Body of pancreas (tissue), 4 donors: Measurements from ENCODE around the gene AGPAT3. TPM values are rescaled to one million over a fixed set of nuclear protein-coding genes. Genes with fewer than 3 reads are reported as not detected.

Experiments used
- ATAC-seq: fragments of 150-250 bp; one replicate; pipeline ENCODE4 v1.9.1; 2016
- DNase-seq, 4 donors: peaks; one replicate each; pipeline ENCODE4 v3.0.0-alpha.2; 2019
- H3K27ac ChIP-seq, 4 donors: fragments of 200-600 bp; sonication (generic); 1 replicate in 3 of 4; 2 replicates in 1 of 4; pipeline versions ENCODE4 v1.5.1 to v1.6.1; 2016 to 2019; ENCODE audit warnings: mild to moderate bottlenecking in 1 of 4, mixed read lengths in 1 of 4, moderate library complexity in 1 of 4
- H3K27me3 ChIP-seq, 2 donors: fragments of 200-600 bp; sonication (generic); one replicate each; pipeline ENCODE4 v1.6.0; 2016; ENCODE audit warnings: mild to moderate bottlenecking in 1 of 2
- H3K36me3 ChIP-seq, 2 donors: fragments of 200-600 bp; sonication (generic); replicated peaks in 1 of 2; 2 replicates each; pipeline ENCODE4 v1.5.1; 2016; ENCODE audit warnings: low read depth in 2 of 2; ENCODE audit not compliant: insufficient read depth in 1 of 2
- H3K4me1 ChIP-seq: fragments of 200-600 bp; sonication (generic); one replicate; pipeline ENCODE4 v1.6.0; 2016
- H3K4me3 ChIP-seq, 2 donors: fragments of 200-600 bp; sonication (generic); 1 replicate in 1 of 2; 2 replicates in 1 of 2; pipeline ENCODE4 v1.5.1; 2016 to 2019
- H3K9me3 ChIP-seq, 3 donors: fragments of 200-600 bp; sonication (generic); 1 replicate in 2 of 3; 2 replicates in 1 of 3; pipeline ENCODE4 v1.5.1; 2016
- CTCF ChIP-seq, 7 experiments: fragments of 450-650 bp in 4 of 7; fragments of 200-600 bp in 3 of 7; sonication (generic) in 3 of 7; IDR thresholded peaks; one replicate each; pipeline ENCODE4 v1.5.1; 2016 to 2019; ENCODE audit warnings: antibody characterized with exemption in 7 of 7
- POLR2A ChIP-seq, 3 donors: fragments of 450-650 bp; IDR thresholded peaks; one replicate each; pipeline ENCODE4 v1.6.1; 2016; ENCODE audit warnings: antibody characterized with exemption in 3 of 3, mild to moderate bottlenecking in 2 of 3
- WGBS, 2 donors: methylation state at CpG; one replicate each; pipeline ENCODE4 v1.1.5; 2017; 5-methylcytosine and 5-hydroxymethylcytosine counted together
- intact Hi-C: fragments of 100-400 bp; cut with DNase I; formaldehyde crosslinking; loops from one replicate; pipeline ENCODE4 v1.15.1; 2023
- total RNA-seq, 2 donors: library from RNA; depleted of rRNA; stranded (reverse); fragments of >200 nt; gene quantifications; one replicate each; pipeline ENCODE4 v1.1.0, GENCODE V29; 2016

The AGPAT3 gene
- total RNA-seq, 2 donors from 2014 or later: 21.8 to 39.2 TPM

DNA sequence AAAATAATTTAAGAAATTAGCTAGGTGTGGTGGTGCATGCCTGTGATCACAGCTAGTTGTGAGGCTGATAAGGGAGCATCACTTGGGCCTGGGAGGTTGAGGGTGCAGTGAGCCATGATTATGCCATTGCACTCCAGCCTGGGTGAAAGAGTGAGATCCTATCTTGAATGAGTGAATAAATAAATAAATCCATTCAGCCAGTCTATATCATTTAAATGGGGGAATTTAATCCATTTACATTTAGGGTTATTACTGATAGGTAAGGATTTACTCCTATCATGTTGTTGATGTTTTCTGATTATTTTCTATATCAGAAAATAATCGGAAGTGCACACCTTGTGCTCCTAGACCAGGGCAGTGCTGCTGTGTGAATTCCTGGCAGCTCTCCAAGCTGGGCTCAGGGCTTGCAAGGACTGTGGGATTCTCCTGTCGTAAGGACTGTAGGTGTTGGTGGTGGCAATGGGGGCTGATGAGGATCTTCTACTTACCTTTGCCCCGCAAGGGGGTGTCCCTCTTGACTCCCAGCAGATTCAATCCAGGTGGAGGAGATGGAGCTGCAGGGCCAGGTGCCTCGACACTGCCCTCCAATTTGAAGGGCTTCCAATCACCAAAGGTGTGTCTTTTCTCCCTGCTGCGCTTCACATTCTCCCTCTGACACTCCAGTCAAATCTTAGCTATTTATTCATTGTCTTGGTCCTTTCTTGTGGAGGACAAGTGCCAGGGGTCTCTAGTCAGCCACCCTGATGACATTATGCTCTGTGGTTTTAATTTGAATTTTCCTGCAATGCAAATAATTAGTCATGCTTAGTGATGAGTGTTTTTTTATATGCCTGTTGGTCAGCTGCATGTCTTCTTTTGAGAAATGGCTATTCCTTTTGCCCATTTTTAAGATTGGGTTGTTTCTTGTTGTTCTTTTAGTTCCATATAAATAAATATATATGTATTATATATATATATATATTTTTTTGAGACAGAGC is 133.0 kb downstream of the AGPAT3 start:
- WGBS, 2 donors: 71 to 80% methylated on average over 4 to 5 of the region's 5 CpGs
- intact Hi-C loops: no loop called here
- no peak for TF ChIP-seq POLR2A (IDR thresholded peaks at IDR 0.05)
- no peak for TF ChIP-seq CTCF (IDR thresholded peaks at IDR 0.05)
- Histone ChIP-seq H3K36me3 (no peaks in the 10 kb centered on the region), H3K4me1 (no peaks in the 10 kb centered on the region), H3K4me3 (no peak overlapping the region), H3K27me3 (no peaks in the 10 kb centered on the region), H3K27ac (no peak overlapping the region), H3K9me3 (no peaks in the 10 kb centered on the region)
- no peak for ATAC-seq
- no peak for DNase-seq

DNA sequence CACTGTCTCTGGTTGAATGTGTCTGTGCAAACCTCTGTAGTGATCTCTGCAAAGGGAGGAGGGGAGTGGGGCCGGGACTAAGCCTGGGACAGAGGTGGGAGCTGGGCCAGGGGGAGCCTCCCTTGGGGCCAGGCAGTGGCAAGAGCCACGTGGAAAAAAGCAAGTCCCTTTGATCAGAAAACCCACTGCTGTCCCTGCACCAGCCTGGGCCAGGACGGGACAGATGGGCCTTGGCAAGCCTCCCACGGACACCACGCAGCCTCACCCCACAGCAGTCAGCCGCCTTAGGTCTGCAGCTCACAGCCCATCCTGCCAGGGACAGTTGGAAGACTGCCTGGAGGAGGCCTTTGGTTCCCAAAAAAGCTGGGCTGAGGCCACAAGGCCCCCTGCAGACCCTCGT is 135.3 kb downstream of the AGPAT3 start:
- Histone ChIP-seq H3K27ac (no peak overlapping the region), H3K9me3 (no peaks in the 10 kb centered on the region), H3K36me3 (no peaks in the 10 kb centered on the region), H3K27me3 (no peaks in the 10 kb centered on the region), H3K4me1 (no peaks in the 10 kb centered on the region), H3K4me3 (no peak overlapping the region)
- TF ChIP-seq POLR2A (IDR thresholded peaks at IDR 0.05) (no peak), CTCF (IDR thresholded peaks at IDR 0.05) (no peak)
- intact Hi-C loops: no loop called here
- WGBS, 2 donors: 37 to 61% methylated on average over 5 to 7 of the region's 7 CpGs
- ATAC-seq (no peak), DNase-seq (no peak)

- intact Hi-C loops: no loop called here
- 77 to 83% methylated on average over 6 to 10 of the region's 10 CpGs for WGBS, 2 donors
Measured at GRCh38 chr21:44002511-44002910, 137.5 kb downstream of the AGPAT3 start.

DNA sequence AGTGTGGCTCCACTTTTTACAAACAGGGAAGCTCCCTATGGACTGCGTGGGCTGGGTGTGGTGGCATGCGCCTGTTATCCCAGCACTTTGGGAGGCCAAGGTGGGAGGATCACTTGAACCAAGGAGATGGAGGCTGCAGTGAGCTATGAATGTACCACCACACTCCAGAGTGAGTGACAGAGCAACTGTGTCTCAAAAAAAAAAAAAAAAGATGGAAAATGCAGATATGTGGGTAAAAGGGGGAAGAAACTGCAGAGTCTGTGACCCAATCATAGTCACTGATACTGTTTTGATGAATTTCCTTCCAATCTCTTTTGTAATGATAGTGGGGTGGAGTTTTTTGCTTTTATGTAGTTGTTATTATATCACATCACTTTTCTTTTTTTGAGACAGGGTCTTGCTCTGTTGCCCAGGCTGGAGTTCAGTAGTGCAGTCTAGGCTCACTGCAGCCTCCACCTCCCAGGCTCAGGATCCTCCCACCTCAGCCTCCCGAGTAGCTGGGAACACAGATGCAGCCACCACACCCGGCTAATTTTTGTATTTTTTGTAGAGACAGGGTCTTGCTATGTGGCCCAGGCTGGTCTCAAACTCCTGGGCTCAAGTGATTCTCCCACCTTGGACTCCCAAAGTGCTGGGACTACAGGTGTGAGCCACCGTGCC is 138.4 kb downstream of the AGPAT3 start:
- no peak overlapping the region for H3K4me3 ChIP-seq
- no peaks in the 10 kb centered on the region for H3K9me3 ChIP-seq
- DNase-seq (no peak), ATAC-seq (no peak)
- H3K36me3 ChIP-seq: no peaks in the 10 kb centered on the region
- intact Hi-C loops: no loop called here
- H3K4me1 ChIP-seq: no peaks in the 10 kb centered on the region
- H3K27ac ChIP-seq: no peak overlapping the region
- no peaks in the 10 kb centered on the region for H3K27me3 ChIP-seq
- TF ChIP-seq CTCF (IDR thresholded peaks at IDR 0.05) (no peak), POLR2A (IDR thresholded peaks at IDR 0.05) (no peak)
- 77 to 83% methylated on average over 5 of the region's 5 CpGs for WGBS, 2 donors

More at GRCh38 chr21:44002511-44002910, 137.5 kb downstream of the AGPAT3 start:
- Histone ChIP-seq H3K4me1 (no peaks in the 10 kb centered on the region), H3K27me3 (no peaks in the 10 kb centered on the region), H3K36me3 (no peaks in the 10 kb centered on the region), H3K4me3 (no peak overlapping the region), H3K27ac (no peak overlapping the region), H3K9me3 (no peaks in the 10 kb centered on the region)
- DNase-seq (no peak), ATAC-seq (no peak)
- no peak for TF ChIP-seq CTCF (IDR thresholded peaks at IDR 0.05)
- TF ChIP-seq POLR2A (IDR thresholded peaks at IDR 0.05): no peak
